Loucy (cell line): ENCODE results near the gene TSR1.

Experiments used
- EZH2phosphoT487 ChIP-seq: fragments of 200-600 bp; IDR thresholded peaks from 2 replicates; pipeline ENCODE4 v1.6.1; 2018; ENCODE audit warnings: antibody characterized with exemption, mild to moderate bottlenecking, moderate library complexity, borderline replicate concordance
- TF ChIP-seq, protein P1 (sequence below): fragments of 200-600 bp; sonication (generic); conservative IDR thresholded peaks from 2 replicates; pipeline ENCODE4 v1.5.1; 2014; ENCODE audit warnings: mild to moderate bottlenecking, antibody characterized with exemption, low read length

DNA sequence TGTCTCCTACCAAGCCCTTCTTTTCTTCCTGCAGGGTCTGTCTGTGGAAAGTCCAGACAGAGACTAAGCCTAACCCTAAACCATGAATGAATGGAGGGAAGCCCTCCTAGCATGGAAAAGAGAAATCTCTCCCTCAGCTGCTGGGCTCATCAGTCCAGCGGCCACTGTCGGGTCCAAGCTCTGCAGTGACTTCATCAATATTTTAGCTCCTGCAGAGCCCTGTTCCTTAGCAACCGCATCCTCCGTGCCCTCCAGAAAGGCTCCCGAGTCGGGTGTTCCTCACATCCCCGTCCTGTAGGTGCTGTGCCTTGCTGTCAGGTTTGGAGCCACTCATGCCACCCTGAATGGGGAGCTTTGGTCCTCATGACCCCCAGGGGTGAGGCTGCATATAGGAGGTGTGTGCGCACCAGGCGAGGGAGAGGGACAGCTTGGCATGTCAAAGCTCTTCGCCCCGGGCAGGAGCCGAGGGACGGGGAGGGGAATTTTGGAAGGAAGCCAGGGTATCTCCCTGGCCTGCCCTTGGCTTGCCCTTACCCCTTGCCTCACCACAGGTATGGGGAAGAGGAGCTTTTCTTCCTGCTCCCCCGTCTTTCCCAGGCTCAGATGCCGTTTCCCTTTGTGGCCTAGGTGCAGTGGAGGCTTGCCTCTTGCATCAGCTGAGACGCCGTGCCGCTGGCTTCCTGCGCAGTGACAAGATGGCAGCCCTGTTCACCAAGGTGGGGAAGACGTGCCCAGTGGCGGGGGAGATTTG lies 24.9 kb upstream of the TSR1 start:
- TF ChIP-seq EZH2phosphoT487, result no peak
- TF ChIP-seq, protein P1, sequence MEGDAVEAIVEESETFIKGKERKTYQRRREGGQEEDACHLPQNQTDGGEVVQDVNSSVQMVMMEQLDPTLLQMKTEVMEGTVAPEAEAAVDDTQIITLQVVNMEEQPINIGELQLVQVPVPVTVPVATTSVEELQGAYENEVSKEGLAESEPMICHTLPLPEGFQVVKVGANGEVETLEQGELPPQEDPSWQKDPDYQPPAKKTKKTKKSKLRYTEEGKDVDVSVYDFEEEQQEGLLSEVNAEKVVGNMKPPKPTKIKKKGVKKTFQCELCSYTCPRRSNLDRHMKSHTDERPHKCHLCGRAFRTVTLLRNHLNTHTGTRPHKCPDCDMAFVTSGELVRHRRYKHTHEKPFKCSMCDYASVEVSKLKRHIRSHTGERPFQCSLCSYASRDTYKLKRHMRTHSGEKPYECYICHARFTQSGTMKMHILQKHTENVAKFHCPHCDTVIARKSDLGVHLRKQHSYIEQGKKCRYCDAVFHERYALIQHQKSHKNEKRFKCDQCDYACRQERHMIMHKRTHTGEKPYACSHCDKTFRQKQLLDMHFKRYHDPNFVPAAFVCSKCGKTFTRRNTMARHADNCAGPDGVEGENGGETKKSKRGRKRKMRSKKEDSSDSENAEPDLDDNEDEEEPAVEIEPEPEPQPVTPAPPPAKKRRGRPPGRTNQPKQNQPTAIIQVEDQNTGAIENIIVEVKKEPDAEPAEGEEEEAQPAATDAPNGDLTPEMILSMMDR, result no peak
